ENCODE measurements around the gene PPP1R3G. TPM values are rescaled to one million over a fixed set of nuclear protein-coding genes. Genes with fewer than 3 reads are reported as not detected.

Gene PPP1R3G
- total RNA-seq, 6 experiments from 2014 or later: 0.55 to 1.6 (median 1.4) TPM

DNA sequence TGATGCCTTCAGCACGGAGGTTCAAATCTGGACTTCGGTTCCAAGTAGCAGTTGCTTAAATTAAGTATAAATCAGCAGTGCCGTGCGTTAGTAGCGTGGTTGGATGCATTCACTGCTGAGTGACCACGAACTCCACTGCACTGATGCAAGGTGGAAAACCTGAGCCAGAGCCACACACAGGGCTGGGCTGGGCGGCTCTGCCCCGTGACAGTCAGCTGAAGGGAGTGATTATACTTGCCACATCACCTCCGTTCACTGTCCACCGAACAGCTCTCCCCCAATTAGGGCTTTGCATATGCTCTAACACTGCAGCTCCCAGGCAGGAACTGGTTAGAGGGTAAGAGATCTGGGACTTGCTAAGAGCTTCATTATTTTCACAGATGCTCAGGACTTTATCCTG lies 22.2 kb downstream of the PPP1R3G start:
- no peaks in the 10 kb centered on the region for H3K9me3 Mint-ChIP-seq
- no peak for DNase-seq
- peaks cover 4% of the 10 kb centered on the region for H3K4me1 Mint-ChIP-seq (ENCODE audit: low read depth)
- no peak overlapping the region for H3K27ac Mint-ChIP-seq
- TF ChIP-seq, protein P1, sequence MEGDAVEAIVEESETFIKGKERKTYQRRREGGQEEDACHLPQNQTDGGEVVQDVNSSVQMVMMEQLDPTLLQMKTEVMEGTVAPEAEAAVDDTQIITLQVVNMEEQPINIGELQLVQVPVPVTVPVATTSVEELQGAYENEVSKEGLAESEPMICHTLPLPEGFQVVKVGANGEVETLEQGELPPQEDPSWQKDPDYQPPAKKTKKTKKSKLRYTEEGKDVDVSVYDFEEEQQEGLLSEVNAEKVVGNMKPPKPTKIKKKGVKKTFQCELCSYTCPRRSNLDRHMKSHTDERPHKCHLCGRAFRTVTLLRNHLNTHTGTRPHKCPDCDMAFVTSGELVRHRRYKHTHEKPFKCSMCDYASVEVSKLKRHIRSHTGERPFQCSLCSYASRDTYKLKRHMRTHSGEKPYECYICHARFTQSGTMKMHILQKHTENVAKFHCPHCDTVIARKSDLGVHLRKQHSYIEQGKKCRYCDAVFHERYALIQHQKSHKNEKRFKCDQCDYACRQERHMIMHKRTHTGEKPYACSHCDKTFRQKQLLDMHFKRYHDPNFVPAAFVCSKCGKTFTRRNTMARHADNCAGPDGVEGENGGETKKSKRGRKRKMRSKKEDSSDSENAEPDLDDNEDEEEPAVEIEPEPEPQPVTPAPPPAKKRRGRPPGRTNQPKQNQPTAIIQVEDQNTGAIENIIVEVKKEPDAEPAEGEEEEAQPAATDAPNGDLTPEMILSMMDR (IDR thresholded peaks at IDR 0.05): no peak
- no peaks in the 10 kb centered on the region; the same call in none of the 2 replicates for H3K27me3 Mint-ChIP-seq (ENCODE audit: insufficient read depth)
- no peak overlapping the region for H3K4me3 Mint-ChIP-seq
- peaks cover 7% of the 10 kb centered on the region for H3K36me3 Mint-ChIP-seq (ENCODE audit: low read depth)

DNA sequence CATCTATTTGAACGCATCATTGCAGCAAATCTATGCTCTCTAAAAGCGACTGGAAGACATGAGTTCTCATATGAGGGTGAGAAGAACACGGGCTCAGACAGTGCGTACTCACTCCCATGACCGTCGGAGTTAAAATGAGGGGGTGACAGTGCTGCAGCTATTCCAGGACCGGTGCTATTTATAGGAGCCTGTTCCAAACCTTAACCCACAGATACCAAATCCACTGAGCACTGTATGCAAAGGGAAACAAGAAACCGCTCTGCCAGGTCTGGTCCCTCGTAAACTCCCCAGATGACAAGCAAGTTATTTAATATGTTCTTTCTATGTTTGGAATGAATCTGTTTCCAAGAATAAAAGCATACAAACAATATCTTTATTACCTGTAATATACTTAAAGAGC lies 22.9 kb downstream of the PPP1R3G start:
- Mint-ChIP-seq H3K4me1 (ENCODE audit: low read depth) (peaks cover 11% of the 10 kb centered on the region), H3K36me3 (ENCODE audit: low read depth) (peaks cover 12% of the 10 kb centered on the region), H3K27me3 (ENCODE audit: insufficient read depth) (no peaks in the 10 kb centered on the region; the same call in none of the 2 replicates), H3K27ac (no peak overlapping the region), H3K9me3 (no peaks in the 10 kb centered on the region), H3K4me3 (no peak overlapping the region)
- DNase-seq: no peak
- TF ChIP-seq, protein P1 (IDR thresholded peaks at IDR 0.05): no peak

DNA sequence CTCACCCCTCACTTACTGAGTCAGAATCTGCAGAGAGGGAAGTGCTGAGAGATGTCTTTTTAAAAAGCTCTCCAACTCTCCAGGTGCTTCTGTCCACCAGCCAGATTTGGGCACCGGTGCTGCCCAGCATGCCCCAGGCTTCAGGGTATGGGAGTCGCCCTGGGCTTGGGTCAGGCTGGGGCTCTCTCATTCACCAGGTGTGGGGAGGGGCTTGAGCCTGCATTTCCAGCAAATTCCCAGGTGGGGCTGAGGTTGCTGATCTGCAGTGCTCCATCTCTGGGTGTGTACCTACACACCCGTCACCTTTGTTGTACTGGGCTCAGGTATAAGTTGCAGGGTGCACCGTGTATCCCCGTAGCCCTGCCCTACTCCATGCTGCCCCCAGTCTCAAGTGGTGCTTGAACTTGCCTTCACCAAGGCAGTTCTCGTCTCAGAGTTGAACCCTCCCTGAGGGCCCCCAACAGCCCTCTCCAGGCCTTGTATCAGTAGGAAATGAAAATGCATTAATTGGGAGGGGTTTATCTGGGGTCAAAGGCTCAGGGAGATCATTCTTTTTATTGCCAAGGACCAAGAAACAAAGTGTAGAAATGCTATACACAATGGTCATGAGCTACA lies 23.5 kb downstream of the PPP1R3G start:
- no peaks in the 10 kb centered on the region for H3K9me3 Mint-ChIP-seq
- H3K27me3 Mint-ChIP-seq (ENCODE audit: insufficient read depth): no peaks in the 10 kb centered on the region; the same call in none of the 2 replicates
- no peak for DNase-seq
- TF ChIP-seq, protein P1 (IDR thresholded peaks at IDR 0.05): no peak
- H3K27ac Mint-ChIP-seq: no peak overlapping the region
- peaks cover 11% of the 10 kb centered on the region for H3K4me1 Mint-ChIP-seq (ENCODE audit: low read depth)
- H3K4me3 Mint-ChIP-seq: no peak overlapping the region
- H3K36me3 Mint-ChIP-seq (ENCODE audit: low read depth): peaks cover 12% of the 10 kb centered on the region

DNA sequence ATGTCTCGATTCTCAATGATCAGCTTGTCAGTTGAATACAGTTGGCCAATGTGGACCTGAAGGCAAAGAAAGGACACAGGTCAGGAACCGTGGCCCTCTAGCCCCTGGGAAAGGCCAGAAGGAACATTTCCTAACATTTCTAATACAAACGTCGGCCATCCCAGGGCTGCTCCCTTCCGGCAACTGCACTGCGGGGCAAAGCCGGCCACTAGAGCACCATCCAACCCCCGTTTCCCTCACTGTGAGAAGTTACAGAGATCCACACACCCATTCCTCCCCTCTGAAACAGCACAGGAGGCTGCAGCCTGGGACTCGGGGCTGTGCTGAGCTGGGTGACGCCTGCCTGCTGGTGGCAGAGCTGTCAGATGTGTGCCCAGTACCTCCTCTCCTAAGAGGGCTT lies 24.3 kb downstream of the PPP1R3G start:
- Mint-ChIP-seq H3K4me1 (ENCODE audit: low read depth) (peaks cover 11% of the 10 kb centered on the region), H3K27ac (no peak overlapping the region), H3K4me3 (no peak overlapping the region), H3K27me3 (ENCODE audit: insufficient read depth) (no peaks in the 10 kb centered on the region; the same call in none of the 2 replicates), H3K36me3 (ENCODE audit: low read depth) (peaks cover 12% of the 10 kb centered on the region), H3K9me3 (no peaks in the 10 kb centered on the region)
- TF ChIP-seq, protein P1 (IDR thresholded peaks at IDR 0.05): no peak
- DNase-seq: no peak

DNA sequence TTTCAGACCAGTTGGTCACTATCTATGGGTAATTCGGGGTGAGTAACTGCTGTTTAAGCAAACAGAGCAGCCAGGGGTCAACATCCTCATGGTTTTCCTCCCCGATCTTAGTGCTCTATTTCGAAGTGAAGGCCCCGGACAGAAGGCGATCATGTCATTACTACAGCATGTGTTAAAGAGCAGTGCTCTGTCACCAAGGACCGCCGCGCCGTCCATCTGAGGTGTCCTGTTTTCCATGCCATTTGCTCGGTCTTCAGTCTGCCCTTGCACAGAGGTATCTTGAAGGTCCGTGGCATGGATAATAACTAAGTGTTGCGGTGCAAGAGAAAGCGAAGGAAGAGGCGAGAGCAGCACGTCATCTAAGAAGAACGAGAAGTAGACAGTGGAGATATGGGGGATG lies 25.1 kb downstream of the PPP1R3G start:
- H3K9me3 Mint-ChIP-seq: no peaks in the 10 kb centered on the region
- H3K4me1 Mint-ChIP-seq (ENCODE audit: low read depth): peaks cover 11% of the 10 kb centered on the region
- no peak for DNase-seq
- H3K36me3 Mint-ChIP-seq (ENCODE audit: low read depth): peaks cover 12% of the 10 kb centered on the region
- TF ChIP-seq, protein P1 (IDR thresholded peaks at IDR 0.05): no peak
- no peak overlapping the region for H3K27ac Mint-ChIP-seq
- no peak overlapping the region for H3K4me3 Mint-ChIP-seq
- no peaks in the 10 kb centered on the region; the same call in none of the 2 replicates for H3K27me3 Mint-ChIP-seq (ENCODE audit: insufficient read depth)

Data from HFFc6 (cell line).